A549 treated with dexamethasone at 1 μM for 4 hours (cell line): ENCODE results near the gene CCDC116. TPM values are rescaled to one million over a fixed set of nuclear protein-coding genes. Genes with fewer than 3 reads are reported as not detected.

ENCODE experiments used
- total RNA-seq: library from RNA; stranded (reverse); fragments of 200-300 nt; extraction: Qiagen RNA extraction; gene quantifications from 5 replicates; pipeline ENCODE4 v1.2.3, GENCODE V29; 2022

The CCDC116 gene
- total RNA-seq = 0.06 to 0.14 TPM (median 0.09 TPM) in 3 of 5 replicates, not detected in the others

GRCh38 chr22:21632237-21632895 lies at the start of gene CCDC116:
Gene CCDC116, plus strand, starts transcription at chr22:21632760. Its CDS starts 422 bp downstream, at chr22:21633182.

GRCh38 chr22:21629255-21630149 lies 3.1 kb upstream of the CCDC116 start, which contains the start of gene YDJC:
Gene YDJC, minus strand, starts transcription at chr22:21630022. Its CDS starts 8 bp downstream, at chr22:21630014.

GRCh38 chr22:21641789-21642583 lies 9.4 kb downstream of the CCDC116 start, which contains the start of gene SDF2L1:
Gene SDF2L1, plus strand, starts transcription at chr22:21642302. Its CDS starts 35 bp downstream, at chr22:21642337.

Other genes with a start within 250 kb of the CCDC116 start
- 0.24 to 0.45 TPM (median 0.37 TPM) in 5 replicates for gene RIMBP3B, start 249.0 kb upstream of the CCDC116 start, total RNA-seq
- 1.9 to 3.0 TPM (median 2.9 TPM) in 5 replicates for gene HIC2, start 215.4 kb upstream of the CCDC116 start, total RNA-seq
- gene TMEM191C, start 165.4 kb upstream of the CCDC116 start, total RNA-seq = 0.56 to 0.84 TPM (median 0.71 TPM) in 5 replicates
- 0.18 to 0.28 TPM (median 0.22 TPM) in 4 of 5 replicates, not detected in the other for gene RIMBP3C, start 81.3 kb upstream of the CCDC116 start, total RNA-seq
- 61.9 to 78.8 TPM (median 66.0 TPM) in 5 replicates for gene UBE2L3, start 65.0 kb upstream of the CCDC116 start, total RNA-seq
- 33.5 to 47.4 TPM (median 46.0 TPM) in 5 replicates for gene YDJC, start 2.7 kb upstream of the CCDC116 start, total RNA-seq
- 34.8 to 45.7 TPM (median 38.7 TPM) in 5 replicates for gene SDF2L1, start 9.5 kb downstream of the CCDC116 start, total RNA-seq
- 13.8 to 22.5 TPM (median 19.9 TPM) in 5 replicates for gene PPIL2, start 33.3 kb downstream of the CCDC116 start, total RNA-seq
- gene YPEL1, start 103.0 kb downstream of the CCDC116 start, total RNA-seq = 0.05 to 0.72 TPM (median 0.38 TPM) in 5 replicates
- gene MAPK1, start 234.9 kb downstream of the CCDC116 start, total RNA-seq = 46.9 to 86.1 TPM (median 76.1 TPM) in 5 replicates